Esophagus squamous epithelium (tissue), 4 donors: ENCODE data around the gene CABCOCO1.

Source experiments
- CTCF ChIP-seq, 6 experiments: fragments of 450-650 bp in 4 of 6; fragments of 200-600 bp in 2 of 6; sonication (generic) in 2 of 6; IDR thresholded peaks; one replicate each; pipeline ENCODE4 v1.5.1; 2016 to 2019; ENCODE audit warnings: antibody characterized with exemption in 6 of 6, mild to moderate bottlenecking in 4 of 6, moderate library complexity in 4 of 6
- POLR2A ChIP-seq, 4 donors: fragments of 450-650 bp; IDR thresholded peaks; one replicate each; pipeline ENCODE4 v1.6.1; 2017; ENCODE audit warnings: antibody characterized with exemption in 4 of 4, mild to moderate bottlenecking in 4 of 4, moderate library complexity in 3 of 4

- TF ChIP-seq CTCF (IDR thresholded peaks at IDR 0.05) (no peak), POLR2A (IDR thresholded peaks at IDR 0.05) (no peak)
Measured at GRCh38 chr10:61760943-61761824, 98.5 kb downstream of the CABCOCO1 start.
